HG03354 (cell line): ENCODE measurements around the gene PPP1R3C.

ENCODE experiments used
- ATAC-seq: cut with Tn5 transposase; IDR thresholded peaks from one replicate; pipeline ENCODE4 v1.9.1; 2021; ENCODE audit warnings: mild to moderate bottlenecking; ENCODE audit not compliant: unreplicated experiment, poor library complexity, severe bottlenecking

Gene PPP1R3C

DNA sequence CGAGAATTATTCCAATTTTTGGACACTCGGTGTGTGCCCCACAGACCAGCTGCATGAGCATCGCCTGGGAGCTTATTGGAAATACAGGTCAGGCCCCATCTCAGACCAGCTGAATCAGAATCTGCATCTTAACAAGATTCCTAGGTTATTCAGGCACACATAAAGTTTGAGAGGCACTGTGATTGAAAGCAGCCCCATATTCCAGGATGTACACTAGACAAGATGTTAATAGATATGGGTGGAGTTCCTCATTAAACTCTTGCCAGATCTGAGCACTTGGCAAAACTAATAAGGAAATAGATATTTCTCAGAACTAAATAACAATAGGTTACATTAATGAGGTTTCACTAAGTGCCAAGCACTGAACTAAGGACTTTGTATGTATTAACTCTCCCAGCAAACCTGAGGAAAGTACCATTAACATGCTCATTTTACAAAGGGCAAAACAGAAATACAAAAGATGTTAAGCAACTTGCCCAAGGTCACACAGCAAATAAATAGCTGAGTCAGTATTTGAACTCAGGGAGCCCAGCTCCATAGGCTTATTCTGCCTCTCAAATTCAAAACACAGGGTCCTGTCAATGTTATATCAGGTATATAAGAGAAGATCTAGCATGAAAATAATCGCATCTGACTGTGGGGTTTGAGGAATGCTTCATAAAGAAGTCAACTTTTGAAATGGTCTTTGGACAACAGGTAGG, 29.9 kb downstream of the PPP1R3C start:
- no peak for ATAC-seq

DNA sequence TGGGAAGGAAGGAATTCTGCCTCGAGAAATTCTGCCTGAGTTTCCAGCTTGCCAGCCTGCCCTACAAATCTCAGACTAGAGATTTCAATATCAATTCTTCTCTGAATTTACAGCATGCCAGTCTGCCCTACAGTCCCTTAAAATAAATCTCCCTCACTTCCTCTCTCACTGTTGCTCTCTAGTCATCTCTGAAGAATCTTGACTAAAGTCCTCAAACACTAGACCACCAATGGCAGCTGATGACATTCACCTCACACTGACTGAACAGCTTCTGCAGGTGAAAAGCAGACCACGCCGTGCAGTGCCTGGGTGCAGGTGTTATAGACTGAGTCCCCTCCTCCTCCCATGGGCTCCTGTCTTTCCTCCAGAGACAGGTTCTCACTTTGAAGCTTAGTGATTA, 30.4 kb downstream of the PPP1R3C start:
- no peak for ATAC-seq

DNA sequence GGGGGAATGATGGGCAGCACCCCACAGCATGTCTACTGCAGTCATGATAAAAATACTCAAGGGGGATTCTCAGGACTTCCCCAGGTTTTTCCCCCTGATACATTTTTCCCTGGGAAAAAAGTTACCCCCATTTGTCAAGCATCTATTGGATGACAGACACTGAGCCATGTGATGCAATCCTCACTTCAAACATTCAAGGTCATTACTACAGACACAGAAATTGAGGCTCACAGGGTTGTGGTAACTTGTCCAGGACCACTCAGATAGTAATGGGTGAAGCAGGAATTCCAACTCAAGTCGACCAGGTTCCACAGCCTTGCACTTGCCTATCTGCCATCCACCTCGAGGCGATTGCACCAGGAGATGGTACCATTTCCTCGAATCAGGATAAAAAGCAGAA, 31.7 kb downstream of the PPP1R3C start:
- ATAC-seq = no peak

DNA sequence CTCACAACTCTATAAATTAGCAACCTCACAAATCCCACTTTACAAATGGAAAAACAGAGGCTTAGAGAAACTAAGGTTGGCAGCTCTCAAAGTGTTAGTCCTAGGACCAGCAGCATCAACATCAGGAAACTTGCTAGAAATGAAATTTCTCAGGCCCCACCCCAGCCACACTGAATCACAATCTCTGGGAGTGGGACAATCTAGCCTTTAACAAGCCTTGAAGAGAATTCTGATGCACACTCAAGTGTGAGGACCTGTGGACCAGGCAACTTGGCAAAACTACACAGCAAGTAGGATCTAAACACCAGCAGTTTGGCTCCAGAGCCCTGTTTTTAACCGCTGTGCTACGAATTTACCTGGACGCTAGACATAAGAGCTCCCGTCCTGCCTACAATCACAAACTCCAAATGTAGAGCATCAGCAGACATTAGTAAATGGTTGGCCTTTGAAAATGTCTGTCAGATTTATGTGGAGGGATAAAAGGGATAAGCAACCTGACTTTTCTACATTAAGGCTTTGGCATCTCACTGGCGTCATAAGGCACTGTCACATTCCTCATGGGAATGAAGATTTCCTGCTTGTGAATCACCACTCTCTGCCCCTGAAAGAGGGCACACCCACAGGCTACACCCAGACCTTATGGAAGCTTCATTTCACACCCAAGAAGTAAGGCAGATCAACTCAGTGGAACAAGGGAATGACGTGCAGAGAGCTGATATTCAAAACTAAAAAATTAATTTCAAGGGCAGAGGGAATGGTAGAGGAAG, 34.5 kb downstream of the PPP1R3C start:
- ATAC-seq = no peak

DNA sequence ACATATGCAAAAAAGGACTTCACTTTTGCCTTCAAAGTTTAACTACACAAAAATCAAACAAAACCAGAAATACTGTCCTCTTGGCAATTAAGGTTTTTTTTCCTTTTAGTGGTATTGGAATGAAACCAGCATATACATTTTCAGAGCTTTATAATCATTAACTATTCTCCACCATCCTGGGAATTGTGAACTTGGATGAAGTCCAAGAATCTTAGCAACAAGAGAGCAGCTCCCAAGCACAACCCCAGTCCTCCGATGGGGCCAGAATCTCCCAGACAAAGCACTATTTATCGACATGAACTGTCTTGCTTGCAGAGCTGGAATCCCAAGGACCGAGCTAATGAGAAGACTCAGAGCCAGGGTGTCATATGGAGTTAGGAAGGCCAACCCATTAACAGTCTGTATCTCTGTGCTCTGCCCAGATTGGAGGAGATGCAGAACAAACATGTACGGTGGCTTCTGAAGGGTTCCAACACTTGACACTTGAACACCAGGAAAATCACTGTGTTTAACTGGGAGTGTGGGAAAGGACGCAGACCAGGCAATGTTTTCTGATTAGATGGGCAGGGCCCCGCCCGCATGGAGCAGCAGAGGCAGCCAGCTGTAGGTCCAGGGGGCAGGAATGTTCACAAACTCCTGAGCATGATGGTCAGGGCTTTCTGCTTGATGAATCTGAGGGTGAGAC, 35.5 kb downstream of the PPP1R3C start:
- no peak for ATAC-seq

DNA sequence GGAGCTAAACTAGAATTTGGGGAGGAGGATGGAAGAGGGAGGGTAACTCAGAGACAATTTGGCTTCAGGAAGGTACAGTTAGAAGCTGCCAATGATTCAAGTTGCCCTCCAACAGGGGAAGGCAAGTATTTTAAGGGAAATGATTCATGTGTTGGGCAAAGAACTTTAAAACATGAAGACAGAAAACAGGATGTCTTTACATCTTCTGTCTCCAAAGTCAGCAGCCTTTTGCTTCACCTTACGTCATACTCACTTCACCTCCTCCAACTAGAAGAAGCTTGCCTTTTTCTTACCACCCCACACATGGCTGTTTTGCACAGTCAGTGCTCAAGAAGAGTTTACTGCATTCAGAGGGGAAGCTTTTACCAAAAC, 36.1 kb downstream of the PPP1R3C start:
- no peak for ATAC-seq

DNA sequence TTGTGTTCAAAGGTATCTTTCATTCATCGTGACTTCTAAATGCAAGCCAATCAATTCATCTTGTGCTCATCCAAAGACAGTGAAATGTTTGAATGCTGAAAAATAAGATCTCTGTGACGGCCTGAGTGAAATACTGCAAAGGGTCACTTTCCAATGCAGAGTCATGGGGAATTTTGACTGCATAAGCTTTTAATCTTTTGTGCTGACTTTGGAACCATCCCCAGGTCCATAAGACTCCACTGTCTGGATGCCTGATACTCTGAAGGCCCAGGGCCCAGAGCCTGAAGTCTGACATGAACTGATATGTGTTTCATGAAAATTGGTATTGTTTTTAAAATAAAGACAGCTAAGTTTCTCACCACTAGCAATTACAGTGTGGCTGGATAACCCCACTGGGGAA, 39.0 kb downstream of the PPP1R3C start:
- no peak for ATAC-seq

DNA sequence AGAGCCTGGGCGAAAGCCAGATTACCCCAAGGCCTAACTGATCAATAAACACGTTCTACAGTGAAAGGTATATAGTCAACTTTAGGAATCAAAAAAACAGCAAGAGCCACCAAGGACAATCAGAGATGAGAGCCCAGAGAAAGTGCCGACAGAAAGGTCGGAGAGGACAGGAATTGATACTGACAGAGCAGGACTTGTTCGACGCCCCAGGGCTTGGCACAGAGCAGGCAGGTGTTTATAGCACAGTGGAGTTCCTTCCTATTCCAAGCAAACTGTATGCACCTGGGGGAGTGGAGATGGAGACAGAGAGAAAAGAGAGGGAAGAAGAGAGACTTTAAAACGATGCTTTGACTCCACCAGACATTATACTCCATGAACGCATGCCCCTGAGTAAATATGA, 39.5 kb downstream of the PPP1R3C start:
- ATAC-seq = no peak

DNA sequence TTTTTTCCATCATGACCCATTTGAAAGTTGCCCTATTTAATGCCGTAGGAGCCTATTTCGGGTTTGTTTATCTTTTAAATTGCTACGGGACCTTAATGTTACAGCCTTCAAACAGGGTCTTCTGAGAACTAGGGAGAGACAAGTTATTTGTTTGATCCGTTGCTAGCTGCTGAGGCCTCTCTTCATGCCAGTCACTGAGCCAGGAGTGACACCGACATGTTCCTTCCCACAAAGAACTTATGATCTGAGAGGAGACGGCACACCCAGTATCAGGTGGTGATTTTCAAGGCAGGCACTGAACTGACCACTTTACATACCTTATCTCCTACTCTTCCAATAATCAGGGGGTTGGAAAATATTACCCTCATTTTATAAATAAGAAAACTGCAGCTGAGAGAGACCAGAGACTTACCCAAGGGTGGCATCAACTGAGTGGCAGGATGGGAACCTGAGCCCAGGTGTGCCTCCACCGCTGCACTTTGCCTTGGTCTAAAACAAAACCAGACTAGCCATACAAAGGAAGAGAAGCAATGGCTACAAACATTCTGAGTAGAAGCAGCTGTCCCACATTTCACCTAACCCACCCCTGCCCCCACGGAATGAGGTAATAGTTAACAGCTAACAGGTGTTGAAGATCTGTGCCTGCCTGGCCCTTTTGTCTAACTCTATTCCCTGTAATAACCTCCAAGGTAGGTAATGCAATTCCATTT, 40.5 kb downstream of the PPP1R3C start:
- no peak for ATAC-seq

DNA sequence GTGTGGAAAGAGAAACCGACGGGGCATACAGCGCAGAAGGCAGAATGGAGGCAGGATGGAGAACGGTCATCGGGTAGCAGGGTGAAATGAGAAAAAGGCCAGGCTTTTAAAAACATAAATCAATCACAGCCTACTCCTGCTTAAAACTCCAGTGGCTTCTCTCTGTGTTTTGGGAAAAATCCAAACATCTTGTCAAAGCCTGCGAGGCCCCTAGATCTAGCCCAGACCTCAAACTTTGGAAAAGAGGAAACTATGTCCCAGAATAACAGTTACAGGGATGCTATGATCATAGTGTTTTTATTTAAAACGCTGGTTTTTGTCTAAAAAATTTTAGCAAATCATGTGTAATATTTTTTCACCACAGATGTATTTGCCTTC, 41.1 kb downstream of the PPP1R3C start:
- no peak for ATAC-seq

DNA sequence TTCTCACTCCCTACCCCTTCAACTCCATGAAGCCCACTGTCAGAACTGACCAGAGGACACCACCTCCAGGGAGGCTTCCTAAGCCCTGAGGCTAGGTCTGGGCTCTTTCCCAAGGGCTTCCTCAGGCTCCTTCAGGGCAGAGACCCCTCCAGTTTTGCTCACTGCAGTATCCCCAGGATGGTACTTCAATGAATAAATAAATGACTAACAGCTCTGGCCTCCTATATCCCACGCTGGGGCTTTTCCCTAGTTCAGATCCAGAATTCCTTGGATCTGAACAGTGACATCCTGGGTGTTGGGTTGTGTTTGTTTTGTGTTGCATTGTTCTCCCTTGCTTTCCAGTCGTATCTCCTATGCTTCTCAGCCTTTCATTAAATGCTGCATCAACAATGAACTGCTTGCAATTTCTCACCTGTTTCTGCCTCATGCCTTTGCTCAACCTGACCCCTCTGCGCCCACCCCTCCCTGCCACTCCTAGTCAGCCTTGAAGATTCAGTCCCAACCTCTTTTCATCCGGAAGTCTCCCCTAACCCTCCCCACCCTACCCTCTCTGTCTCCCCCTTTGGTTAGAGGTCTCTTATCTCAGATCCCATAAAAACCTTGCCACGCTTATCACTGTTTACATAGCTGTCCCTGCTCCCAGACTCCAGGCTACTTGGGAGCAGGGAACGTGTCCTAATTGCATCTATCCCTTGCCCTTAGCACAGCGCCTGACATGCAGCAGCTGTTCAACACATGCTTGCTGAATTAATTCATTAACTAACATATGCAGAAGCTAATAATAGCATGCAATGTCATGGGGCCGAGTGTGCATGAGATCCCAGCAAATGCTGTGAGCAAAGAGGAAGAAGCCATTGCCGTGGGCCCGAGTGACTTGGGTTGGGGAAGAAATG, 41.7 kb downstream of the PPP1R3C start:
- ATAC-seq = no peak

DNA sequence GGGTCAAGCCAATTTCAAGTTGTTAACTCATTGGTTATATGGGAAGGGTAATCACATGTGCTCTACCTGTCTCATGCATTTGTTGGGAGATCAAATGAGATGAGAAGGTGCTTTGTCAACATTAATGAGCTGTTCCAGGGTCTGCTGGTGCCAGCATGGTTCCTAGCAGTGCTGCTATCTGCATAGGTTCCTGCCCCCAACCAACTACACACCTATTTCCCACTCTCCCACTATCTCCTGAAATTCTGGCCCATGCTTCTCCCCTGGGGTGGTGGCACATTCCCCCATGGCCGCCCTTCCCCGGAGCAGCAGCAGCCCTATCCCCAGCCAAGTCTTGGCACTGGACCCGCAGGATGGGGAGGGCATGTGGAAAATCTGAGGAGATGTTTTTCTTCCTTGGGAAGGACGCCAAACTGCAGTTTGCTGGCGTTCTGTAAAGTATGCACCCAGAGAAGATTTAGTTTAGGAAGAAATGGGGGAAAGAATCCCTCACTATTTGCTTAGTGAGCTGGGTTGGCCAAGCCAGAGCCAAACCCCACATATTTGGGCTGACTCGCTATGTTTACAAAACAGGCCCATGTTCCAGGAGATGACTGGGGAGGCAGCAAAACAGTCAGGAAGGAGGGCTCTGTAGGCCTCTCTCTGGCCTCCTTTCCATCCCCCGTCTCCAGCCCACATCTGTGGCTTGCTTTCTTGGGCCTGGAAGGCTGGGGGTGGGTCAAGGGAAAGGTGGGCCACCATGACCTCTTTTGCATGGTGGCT, 42.5 kb downstream of the PPP1R3C start:
- ATAC-seq = no peak

DNA sequence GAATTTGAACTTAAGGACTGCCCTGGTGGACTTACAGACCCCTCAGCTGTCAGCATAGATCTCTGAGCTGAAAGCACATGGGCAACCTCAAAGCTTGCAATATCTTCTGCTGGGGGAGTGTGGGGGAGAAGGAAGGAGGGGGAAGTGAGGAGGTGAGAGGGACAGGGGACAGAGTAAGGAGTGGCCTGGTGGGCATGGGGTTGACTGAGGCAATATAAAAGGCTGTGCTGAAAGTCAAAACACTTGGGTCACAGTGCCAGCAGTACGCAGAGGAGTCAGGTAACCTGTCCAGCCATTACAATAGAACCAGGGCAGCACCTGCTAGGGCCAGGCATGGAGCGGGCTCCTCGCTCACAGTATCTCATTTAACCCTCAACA, 43.2 kb downstream of the PPP1R3C start:
- ATAC-seq = no peak

DNA sequence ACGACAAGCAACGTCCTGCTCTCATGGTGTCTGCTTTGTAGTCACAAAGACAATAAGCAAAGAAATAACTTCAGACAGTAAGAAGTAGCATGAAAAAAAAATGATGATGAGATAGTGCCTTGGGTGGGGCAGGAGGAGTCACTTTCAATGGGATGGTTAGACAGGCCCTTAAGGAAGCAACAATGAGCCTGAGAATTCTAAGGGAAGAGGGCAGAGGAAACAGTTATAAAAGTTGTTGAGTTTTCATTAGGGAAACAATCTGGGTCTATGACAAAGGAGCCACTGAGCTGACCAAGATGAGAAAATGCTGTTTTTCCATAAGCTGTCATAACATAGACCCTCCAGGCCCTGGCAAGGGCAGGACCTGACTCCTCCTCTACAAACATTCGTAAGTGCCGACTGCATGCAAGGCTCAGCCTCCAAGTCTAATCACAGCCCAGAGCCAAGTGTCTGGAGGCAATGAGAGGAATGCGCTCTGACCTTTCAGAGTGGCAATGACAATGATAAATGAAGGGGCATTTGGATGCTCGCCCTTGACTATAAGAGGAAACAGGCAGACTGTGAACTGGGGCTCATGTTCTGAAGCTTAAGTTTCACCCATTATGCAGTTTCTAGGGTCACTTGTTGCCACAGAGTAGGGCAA, 43.7 kb downstream of the PPP1R3C start:
- ATAC-seq = no peak

DNA sequence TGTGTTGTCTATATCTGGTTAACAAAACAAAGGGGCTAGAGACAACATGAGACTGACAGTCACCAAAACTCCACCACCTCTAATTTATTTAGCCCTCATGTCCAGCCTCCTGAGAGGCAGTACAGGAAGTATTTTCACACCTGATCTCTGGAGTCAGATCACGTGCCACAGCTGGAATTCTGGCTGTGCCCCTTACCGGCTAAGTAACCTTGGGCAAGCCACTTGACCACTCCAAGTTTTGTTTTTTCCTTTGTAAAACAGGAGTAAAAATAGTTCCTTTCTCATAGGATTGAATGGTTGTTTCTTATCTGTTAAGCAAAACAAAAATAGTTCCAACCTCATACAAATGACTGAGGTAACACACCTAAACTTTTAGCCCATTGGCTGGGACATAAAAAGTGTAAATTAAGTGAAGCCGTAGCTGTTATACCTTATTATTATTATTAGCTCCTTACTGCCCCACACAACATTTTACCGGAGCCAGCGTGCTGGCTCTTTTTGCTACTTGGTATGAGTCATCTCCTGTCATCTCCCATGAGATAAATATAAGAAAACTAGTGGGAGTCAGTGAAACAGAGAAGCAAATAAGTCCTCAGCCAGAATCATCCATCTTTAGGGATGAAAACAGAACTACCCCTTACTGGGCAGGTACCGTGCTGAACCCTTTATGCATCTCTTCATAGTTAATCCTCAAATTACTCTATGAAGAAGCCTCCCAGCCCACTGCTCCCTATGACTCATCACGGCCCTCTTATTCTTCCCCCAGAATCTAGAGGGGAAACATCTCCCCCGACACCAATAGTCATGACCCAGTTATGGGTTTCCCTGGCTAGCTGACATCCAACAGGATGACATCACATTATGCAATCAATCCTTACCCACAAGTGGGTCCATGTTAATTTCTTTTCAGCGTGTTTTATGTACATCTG, 44.9 kb downstream of the PPP1R3C start:
- no peak for ATAC-seq

DNA sequence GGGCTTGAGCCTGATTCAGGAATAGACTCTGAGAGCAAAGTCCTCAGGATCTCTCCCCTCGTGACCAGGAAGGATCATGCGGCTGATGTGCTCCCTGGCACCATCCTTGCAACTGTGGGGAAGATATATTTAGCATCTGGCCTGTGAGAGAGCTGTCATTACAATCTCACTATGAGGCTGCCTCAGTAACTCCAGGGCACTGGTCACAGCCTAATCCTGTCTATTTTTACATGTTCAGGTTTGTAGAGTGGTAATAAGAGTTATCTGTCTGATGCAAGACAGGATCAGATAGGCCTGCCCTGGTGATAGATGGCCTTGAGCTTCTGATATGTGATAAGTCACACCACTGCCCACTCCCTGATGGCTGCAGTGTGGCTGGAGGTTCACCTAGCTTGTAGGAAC, 50.7 kb downstream of the PPP1R3C start:
- no peak for ATAC-seq

DNA sequence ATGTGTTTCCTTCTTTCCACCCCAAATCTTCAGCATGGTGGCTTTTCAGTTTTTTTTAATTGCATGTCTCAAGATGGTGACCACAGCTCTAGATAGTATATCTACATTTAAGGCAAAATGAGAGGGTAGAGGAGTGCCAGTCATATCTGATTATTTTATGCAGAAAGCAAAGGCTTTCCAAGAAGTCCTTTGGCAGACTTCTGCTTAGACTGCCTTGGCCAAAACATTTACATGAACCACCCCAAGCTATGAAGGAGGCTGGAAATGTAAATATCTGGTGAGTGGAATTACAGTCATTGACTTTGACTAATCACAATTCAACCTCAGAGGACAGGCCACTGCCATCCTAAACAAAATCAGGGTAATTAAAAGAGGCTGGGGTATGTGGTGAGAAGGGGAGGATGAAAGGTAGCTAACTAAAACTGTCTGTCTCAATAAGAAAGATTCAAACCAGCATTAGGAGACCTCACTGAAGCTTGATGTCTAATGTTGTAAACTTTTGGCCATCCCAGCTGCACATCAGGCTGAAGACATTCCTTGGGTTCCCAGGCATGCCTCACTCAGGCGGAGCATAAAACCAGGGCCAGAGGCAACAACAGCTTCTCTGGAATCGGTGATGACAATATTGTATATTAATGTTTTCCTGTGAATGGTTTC, 53.4 kb downstream of the PPP1R3C start:
- ATAC-seq = no peak
